Gastrocnemius medialis (tissue), 4 donors: Measurements from ENCODE around the gene MEGF9.

Source experiments
- CTCF ChIP-seq, 5 experiments: fragments of 450-650 bp in 3 of 5; fragments of 200-600 bp in 2 of 5; sonication (generic) in 2 of 5; IDR thresholded peaks in 4 of 5; conservative IDR thresholded peaks in 1 of 5; 1 replicate in 4 of 5; 2 replicates in 1 of 5; pipeline ENCODE4 v1.5.1; 2016 to 2019; ENCODE audit warnings: antibody characterized with exemption in 5 of 5, mild to moderate bottlenecking in 3 of 5, moderate library complexity in 3 of 5
- POLR2A ChIP-seq, 2 donors: fragments of 450-650 bp; IDR thresholded peaks; one replicate each; pipeline ENCODE4 v1.6.1; 2017; ENCODE audit warnings: antibody characterized with exemption in 2 of 2, mild to moderate bottlenecking in 2 of 2, moderate library complexity in 2 of 2

DNA sequence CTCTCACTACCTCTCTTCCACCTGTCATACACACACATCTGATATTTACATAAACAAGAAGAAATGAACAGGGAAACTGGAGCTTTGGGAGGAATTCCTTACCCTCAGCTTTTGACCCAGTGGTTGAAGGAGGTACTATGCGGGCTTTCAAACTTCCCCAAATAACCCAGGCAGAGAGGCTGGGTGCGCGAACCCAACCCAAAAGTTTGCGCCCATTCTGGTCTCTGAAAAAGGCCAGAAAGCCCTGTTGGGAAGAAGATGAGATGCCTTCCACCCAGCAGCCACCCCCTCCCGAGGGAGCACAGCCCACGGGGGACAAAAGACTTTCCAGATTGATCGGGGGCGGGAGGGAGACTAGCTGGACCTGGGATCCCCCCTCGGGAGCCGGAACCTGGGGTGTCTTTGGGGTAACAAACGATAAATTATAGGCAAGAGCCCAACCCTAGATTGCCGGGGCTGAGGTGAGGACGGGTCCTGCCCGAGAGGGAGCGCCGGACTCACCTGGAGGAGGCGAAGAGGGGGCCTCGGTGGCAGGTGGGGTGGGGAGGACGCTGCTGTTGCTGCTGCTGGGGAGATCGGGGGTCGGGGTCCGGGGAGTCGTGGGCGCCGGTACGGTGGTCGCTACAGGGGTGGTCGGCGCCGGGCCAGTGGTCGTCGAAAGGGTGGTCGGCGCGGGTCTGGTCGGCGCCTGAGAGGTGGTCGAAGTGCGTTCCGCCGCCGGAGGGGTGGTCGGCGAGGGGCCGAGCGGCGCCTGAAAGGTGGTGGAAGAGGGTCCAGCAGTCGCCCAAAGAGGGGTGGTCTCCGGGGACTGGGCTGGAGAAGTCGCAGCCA is 798 bp downstream of the MEGF9 start:
- peak in 1 of 5 experiments; percentile 38 for TF ChIP-seq CTCF (IDR thresholded peaks at IDR 0.05 in 4 of 5, conservative IDR thresholded peaks at IDR 0.05 in 1 of 5)
- TF ChIP-seq POLR2A (IDR thresholded peaks at IDR 0.05), result no peak
